ENCODE data around the gene ASAP2.

ASAP2 gene

DNA sequence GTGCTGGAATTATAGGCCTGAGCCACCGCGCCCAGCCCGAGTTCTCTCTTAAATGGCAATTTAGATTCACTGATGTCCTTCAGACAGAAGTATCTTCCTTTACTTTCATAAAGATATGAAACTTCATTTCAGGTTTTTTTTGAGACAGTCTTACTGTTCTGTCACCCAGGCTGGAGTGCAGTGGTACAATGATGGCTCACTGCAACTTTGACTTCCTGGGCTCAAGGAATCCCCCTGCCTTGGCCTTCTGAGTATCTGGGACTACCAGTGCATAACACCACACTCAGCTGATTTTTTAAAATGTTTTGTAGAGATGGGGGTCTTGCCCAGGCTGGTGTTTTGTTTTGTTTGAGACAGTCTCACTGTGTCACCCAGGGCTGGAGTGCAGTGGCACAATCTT is 203.5 kb downstream of the ASAP2 start:
- Histone ChIP-seq H3K27ac (replicated peaks) (no peak overlapping the region), H3K4me3 (replicated peaks; ENCODE audit: insufficient read depth, low read length) (no peak overlapping the region), H3K27me3 (ENCODE audit: insufficient read depth, poor library complexity, severe bottlenecking) (no peaks in the 10 kb centered on the region)
- TF ChIP-seq GABPA (IDR thresholded peaks at IDR 0.05; ENCODE audit: low read depth) (no peak), POLR2AphosphoS5 (IDR thresholded peaks at IDR 0.05; ENCODE audit: low read depth) (no peak), SPI1 (IDR thresholded peaks at IDR 0.05; ENCODE audit: borderline replicate concordance, low read depth) (no peak)
- TF ChIP-seq, protein P1, sequence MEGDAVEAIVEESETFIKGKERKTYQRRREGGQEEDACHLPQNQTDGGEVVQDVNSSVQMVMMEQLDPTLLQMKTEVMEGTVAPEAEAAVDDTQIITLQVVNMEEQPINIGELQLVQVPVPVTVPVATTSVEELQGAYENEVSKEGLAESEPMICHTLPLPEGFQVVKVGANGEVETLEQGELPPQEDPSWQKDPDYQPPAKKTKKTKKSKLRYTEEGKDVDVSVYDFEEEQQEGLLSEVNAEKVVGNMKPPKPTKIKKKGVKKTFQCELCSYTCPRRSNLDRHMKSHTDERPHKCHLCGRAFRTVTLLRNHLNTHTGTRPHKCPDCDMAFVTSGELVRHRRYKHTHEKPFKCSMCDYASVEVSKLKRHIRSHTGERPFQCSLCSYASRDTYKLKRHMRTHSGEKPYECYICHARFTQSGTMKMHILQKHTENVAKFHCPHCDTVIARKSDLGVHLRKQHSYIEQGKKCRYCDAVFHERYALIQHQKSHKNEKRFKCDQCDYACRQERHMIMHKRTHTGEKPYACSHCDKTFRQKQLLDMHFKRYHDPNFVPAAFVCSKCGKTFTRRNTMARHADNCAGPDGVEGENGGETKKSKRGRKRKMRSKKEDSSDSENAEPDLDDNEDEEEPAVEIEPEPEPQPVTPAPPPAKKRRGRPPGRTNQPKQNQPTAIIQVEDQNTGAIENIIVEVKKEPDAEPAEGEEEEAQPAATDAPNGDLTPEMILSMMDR (IDR thresholded peaks at IDR 0.05; ENCODE audit: insufficient read depth, low read length): no peak
- TF ChIP-seq, protein P2, sequence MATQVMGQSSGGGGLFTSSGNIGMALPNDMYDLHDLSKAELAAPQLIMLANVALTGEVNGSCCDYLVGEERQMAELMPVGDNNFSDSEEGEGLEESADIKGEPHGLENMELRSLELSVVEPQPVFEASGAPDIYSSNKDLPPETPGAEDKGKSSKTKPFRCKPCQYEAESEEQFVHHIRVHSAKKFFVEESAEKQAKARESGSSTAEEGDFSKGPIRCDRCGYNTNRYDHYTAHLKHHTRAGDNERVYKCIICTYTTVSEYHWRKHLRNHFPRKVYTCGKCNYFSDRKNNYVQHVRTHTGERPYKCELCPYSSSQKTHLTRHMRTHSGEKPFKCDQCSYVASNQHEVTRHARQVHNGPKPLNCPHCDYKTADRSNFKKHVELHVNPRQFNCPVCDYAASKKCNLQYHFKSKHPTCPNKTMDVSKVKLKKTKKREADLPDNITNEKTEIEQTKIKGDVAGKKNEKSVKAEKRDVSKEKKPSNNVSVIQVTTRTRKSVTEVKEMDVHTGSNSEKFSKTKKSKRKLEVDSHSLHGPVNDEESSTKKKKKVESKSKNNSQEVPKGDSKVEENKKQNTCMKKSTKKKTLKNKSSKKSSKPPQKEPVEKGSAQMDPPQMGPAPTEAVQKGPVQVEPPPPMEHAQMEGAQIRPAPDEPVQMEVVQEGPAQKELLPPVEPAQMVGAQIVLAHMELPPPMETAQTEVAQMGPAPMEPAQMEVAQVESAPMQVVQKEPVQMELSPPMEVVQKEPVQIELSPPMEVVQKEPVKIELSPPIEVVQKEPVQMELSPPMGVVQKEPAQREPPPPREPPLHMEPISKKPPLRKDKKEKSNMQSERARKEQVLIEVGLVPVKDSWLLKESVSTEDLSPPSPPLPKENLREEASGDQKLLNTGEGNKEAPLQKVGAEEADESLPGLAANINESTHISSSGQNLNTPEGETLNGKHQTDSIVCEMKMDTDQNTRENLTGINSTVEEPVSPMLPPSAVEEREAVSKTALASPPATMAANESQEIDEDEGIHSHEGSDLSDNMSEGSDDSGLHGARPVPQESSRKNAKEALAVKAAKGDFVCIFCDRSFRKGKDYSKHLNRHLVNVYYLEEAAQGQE (IDR thresholded peaks at IDR 0.05; ENCODE audit: insufficient replicate concordance, low read depth): no peak
- no peak for DNase-seq (ENCODE audit: low read depth in 1 of 2, low spot score in 1 of 2)

DNA sequence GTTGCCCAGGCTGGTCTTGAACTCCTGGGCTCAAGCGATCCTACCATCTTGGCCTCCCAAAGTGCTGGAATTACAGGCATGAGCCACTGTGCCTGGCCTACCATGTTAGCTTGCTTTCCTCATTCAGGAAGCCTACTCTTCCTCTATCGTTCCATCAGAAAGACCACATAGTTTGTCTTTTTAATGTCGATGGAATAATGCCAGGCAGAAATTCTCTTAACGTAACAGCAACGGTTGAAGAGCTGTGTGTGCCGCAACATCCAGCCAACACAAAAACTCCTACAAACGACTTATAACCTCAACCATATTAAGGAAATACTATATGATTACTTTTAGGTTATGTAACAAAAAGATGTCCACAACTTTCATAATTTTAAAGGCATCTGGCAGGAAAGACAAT is 206.2 kb downstream of the ASAP2 start:
- Histone ChIP-seq H3K27ac (replicated peaks) (no peak overlapping the region), H3K27me3 (ENCODE audit: insufficient read depth, poor library complexity, severe bottlenecking) (no peaks in the 10 kb centered on the region), H3K4me3 (replicated peaks; ENCODE audit: insufficient read depth, low read length) (no peak overlapping the region)
- DNase-seq (ENCODE audit: low read depth in 1 of 2, low spot score in 1 of 2): no peak
- TF ChIP-seq GABPA (IDR thresholded peaks at IDR 0.05; ENCODE audit: low read depth) (no peak), POLR2AphosphoS5 (IDR thresholded peaks at IDR 0.05; ENCODE audit: low read depth) (no peak), SPI1 (IDR thresholded peaks at IDR 0.05; ENCODE audit: borderline replicate concordance, low read depth) (no peak)
- TF ChIP-seq, protein P1 (IDR thresholded peaks at IDR 0.05; ENCODE audit: insufficient read depth, low read length): no peak
- TF ChIP-seq, protein P2 (IDR thresholded peaks at IDR 0.05; ENCODE audit: insufficient replicate concordance, low read depth): no peak

DNA sequence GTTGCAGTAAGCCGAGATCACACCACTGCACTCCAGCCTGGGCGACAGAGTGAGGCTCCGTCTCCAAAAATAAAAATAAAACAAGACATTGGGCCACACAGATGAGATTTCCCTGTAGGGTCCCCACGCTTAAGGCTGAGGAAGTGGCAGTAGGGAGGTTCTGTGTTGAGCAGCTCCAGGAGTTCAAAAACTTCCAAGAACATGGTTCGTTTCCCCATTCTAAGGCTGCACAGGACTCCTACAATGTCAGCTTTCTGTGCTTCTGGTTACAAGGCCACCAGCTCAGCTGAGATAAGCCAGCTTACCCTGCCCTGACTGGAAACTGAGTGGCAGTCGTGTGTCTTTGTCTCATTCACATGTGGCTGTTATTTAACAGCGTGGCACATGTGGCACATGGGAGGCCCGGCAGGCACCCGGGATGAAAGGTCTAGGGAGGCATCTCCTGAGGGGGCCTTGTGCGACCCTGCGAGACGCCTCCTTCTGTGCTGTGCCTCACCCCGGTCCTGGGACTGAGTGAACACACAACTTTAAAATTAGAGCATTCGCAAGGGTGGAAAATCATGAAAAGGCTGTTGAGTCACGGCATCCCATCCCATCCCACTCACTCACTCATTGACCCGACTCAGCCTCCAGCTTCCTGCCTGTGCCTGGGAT is 209.0 kb downstream of the ASAP2 start:
- no peak for DNase-seq (ENCODE audit: low read depth in 1 of 2, low spot score in 1 of 2)
- H3K27me3 ChIP-seq (ENCODE audit: insufficient read depth, poor library complexity, severe bottlenecking): no peaks in the 10 kb centered on the region
- H3K4me3 ChIP-seq (replicated peaks; ENCODE audit: insufficient read depth, low read length): no peak overlapping the region
- no peak for TF ChIP-seq POLR2AphosphoS5 (IDR thresholded peaks at IDR 0.05; ENCODE audit: low read depth)
- TF ChIP-seq SPI1 (IDR thresholded peaks at IDR 0.05; ENCODE audit: borderline replicate concordance, low read depth): no peak
- TF ChIP-seq, protein P2 (IDR thresholded peaks at IDR 0.05; ENCODE audit: insufficient replicate concordance, low read depth): no peak
- TF ChIP-seq, protein P1 (IDR thresholded peaks at IDR 0.05; ENCODE audit: insufficient read depth, low read length): no peak
- no peak for TF ChIP-seq GABPA (IDR thresholded peaks at IDR 0.05; ENCODE audit: low read depth)
- no peak overlapping the region for H3K27ac ChIP-seq (replicated peaks)
